Left ventricle myocardium inferior (tissue), 1 donor: ENCODE measurements around the gene SPATA32. TPM values are rescaled to one million over a fixed set of nuclear protein-coding genes. Genes with fewer than 3 reads are reported as not detected.

ENCODE experiments used
- DNase-seq: peaks from one replicate; pipeline ENCODE4 v3.0.0-alpha.2; 2020
- H3K27ac ChIP-seq: fragments of 200-600 bp; replicated peaks from 2 replicates; pipeline ENCODE4 v1.8.0; 2021
- H3K27me3 ChIP-seq: fragments of 200-600 bp; 2 replicates; pipeline ENCODE4 v1.8.0; 2021; ENCODE audit warnings: low read depth
- H3K36me3 ChIP-seq: fragments of 200-600 bp; 2 replicates; pipeline ENCODE4 v1.8.0; 2021
- H3K4me1 ChIP-seq: fragments of 200-600 bp; 2 replicates; pipeline ENCODE4 v1.8.0; 2021
- H3K4me3 ChIP-seq: fragments of 200-600 bp; 2 replicates; pipeline ENCODE4 v1.8.0; 2021; ENCODE audit warnings: mild to moderate bottlenecking, moderate library complexity
- H3K9me3 ChIP-seq: fragments of 200-600 bp; replicated peaks from 2 replicates; pipeline ENCODE4 v1.8.0; 2021
- CTCF ChIP-seq: fragments of 200-600 bp; IDR thresholded peaks from 2 replicates; pipeline ENCODE4 v1.8.0; 2021; ENCODE audit warnings: antibody characterized with exemption, mild to moderate bottlenecking, borderline replicate concordance
- intact Hi-C: fragments of 100-400 bp; cut with micrococcal nuclease; formaldehyde crosslinking; loops from one replicate; pipeline ENCODE4 v1.11.0; 2022
- total RNA-seq: library from RNA; stranded (reverse); fragmentation: NEBNext Ultra II Directional; extraction: Animal tissue kit (Norgen Biotek cat#: 25700); gene quantifications from one replicate; pipeline ENCODE4 v1.2.1, GENCODE V29; 2021
- donor health status: DM: no; HTN: yes; CAD: no; lungs with severe emphysema.

Gene SPATA32
- total RNA-seq, 1 donor from 2014 or later: not detected

GRCh38 chr17:45282683-45283644 is 21.1 kb upstream of the SPATA32 start:
- no peak overlapping the region for H3K4me3 ChIP-seq
- intact Hi-C loops: no loop called here

GRCh38 chr17:45279898-45280297 is 18.0 kb upstream of the SPATA32 start:
- Histone ChIP-seq H3K9me3 (no peaks in the 10 kb centered on the region), H3K36me3 (peaks cover 50% of the 10 kb centered on the region), H3K27ac (peak overlapping the region; percentile 97), H3K4me3 (no peak overlapping the region), H3K4me1 (peaks cover 83% of the 10 kb centered on the region), H3K27me3 (no peaks in the 10 kb centered on the region)
- intact Hi-C loops: loop anchor here (5.0 kb wide), 1 partner anchor 32 kb away; no protein-coding TSS in a partner anchor
- DNase-seq: peak; percentile 49
- no peak for TF ChIP-seq CTCF

More at GRCh38 chr17:45282683-45283644, 21.1 kb upstream of the SPATA32 start:
- H3K27ac ChIP-seq: peak overlapping the region; percentile 97
- peaks cover 78% of the 10 kb centered on the region for H3K36me3 ChIP-seq
- no peaks in the 10 kb centered on the region for H3K27me3 ChIP-seq
- H3K4me1 ChIP-seq: peaks cover 77% of the 10 kb centered on the region
- H3K9me3 ChIP-seq: no peaks in the 10 kb centered on the region
- peak; percentile 51 for DNase-seq
- no peak for TF ChIP-seq CTCF

GRCh38 chr17:45277992-45278391 is 16.1 kb upstream of the SPATA32 start:
- H3K4me1 ChIP-seq: peaks cover 71% of the 10 kb centered on the region
- DNase-seq: peak; percentile 47
- H3K27me3 ChIP-seq: no peaks in the 10 kb centered on the region
- intact Hi-C loops: loop anchor here (2.0 to 5.0 kb wide), 2 partner anchors 34 to 107 kb away; no protein-coding TSS in a partner anchor
- TF ChIP-seq CTCF: no peak
- H3K36me3 ChIP-seq: peaks cover 48% of the 10 kb centered on the region
- peak overlapping the region; percentile 33 for H3K4me3 ChIP-seq
- H3K27ac ChIP-seq: peak overlapping the region; percentile 97
- no peaks in the 10 kb centered on the region for H3K9me3 ChIP-seq

GRCh38 chr17:45277216-45277849 is 15.4 kb upstream of the SPATA32 start:
- H3K4me3 ChIP-seq: peak overlapping the region; percentile 33
- peaks cover 49% of the 10 kb centered on the region for H3K36me3 ChIP-seq

More at GRCh38 chr17:45277216-45277849, 15.4 kb upstream of the SPATA32 start:
- Histone ChIP-seq H3K4me1 (peaks cover 65% of the 10 kb centered on the region), H3K27me3 (no peaks in the 10 kb centered on the region), H3K27ac (peak overlapping the region; percentile 97), H3K9me3 (no peaks in the 10 kb centered on the region)
- DNase-seq: peak; percentile 94
- intact Hi-C loops: loop anchor here (2.0 to 5.0 kb wide), 2 partner anchors 35 to 107 kb away; no protein-coding TSS in a partner anchor
- peak; percentile 84 for TF ChIP-seq CTCF
